ENCODE measurements around the gene SH2D3A. TPM values are rescaled to one million over a fixed set of nuclear protein-coding genes. Genes with fewer than 3 reads are reported as not detected.

SH2D3A gene
- total RNA-seq, 1 donor from 2014 or later: 26.0 TPM

- DNase-seq (no peak), ATAC-seq (no peak)
- Histone ChIP-seq H3K4me1 (no peaks in the 10 kb centered on the region), H3K27ac (no peak overlapping the region), H3K9me3 (no peaks in the 10 kb centered on the region), H3K36me3 (no peaks in the 10 kb centered on the region), H3K27me3 (no peaks in the 10 kb centered on the region), H3K4me3 (no peak overlapping the region)
- no peak for TF ChIP-seq CTCF (IDR thresholded peaks at IDR 0.05)
- intact Hi-C loops (cut with DNase I): no loop called here
Observed at GRCh38 chr19:6809262-6809661, 42.0 kb upstream of the SH2D3A start.

GRCh38 chr19:6808494-6808893, 41.3 kb upstream of the SH2D3A start:
- ATAC-seq (no peak), DNase-seq (no peak)
- no peak overlapping the region for H3K27ac ChIP-seq
- H3K4me1 ChIP-seq: no peaks in the 10 kb centered on the region
- H3K9me3 ChIP-seq: no peaks in the 10 kb centered on the region
- no peaks in the 10 kb centered on the region for H3K36me3 ChIP-seq
- H3K4me3 ChIP-seq: no peak overlapping the region
- TF ChIP-seq CTCF (IDR thresholded peaks at IDR 0.05): no peak
- no peaks in the 10 kb centered on the region for H3K27me3 ChIP-seq
- intact Hi-C loops (cut with DNase I): no loop called here

GRCh38 chr19:6807291-6807690, 40.1 kb upstream of the SH2D3A start:
- no peak for DNase-seq
- intact Hi-C loops (cut with DNase I): no loop called here

GRCh38 chr19:6806488-6806887, 39.3 kb upstream of the SH2D3A start:
- peaks cover under 1% of the 10 kb centered on the region for H3K4me1 ChIP-seq
- H3K27me3 ChIP-seq: no peaks in the 10 kb centered on the region
- DNase-seq: no peak
- no peaks in the 10 kb centered on the region for H3K36me3 ChIP-seq
- intact Hi-C loops (cut with DNase I): no loop called here
- no peak for ATAC-seq
- no peaks in the 10 kb centered on the region for H3K9me3 ChIP-seq
- H3K27ac ChIP-seq: no peak overlapping the region
- no peak for TF ChIP-seq CTCF (IDR thresholded peaks at IDR 0.05)
- no peak overlapping the region for H3K4me3 ChIP-seq

More at GRCh38 chr19:6807291-6807690, 40.1 kb upstream of the SH2D3A start:
- Histone ChIP-seq H3K36me3 (no peaks in the 10 kb centered on the region), H3K27me3 (no peaks in the 10 kb centered on the region), H3K27ac (no peak overlapping the region), H3K4me3 (no peak overlapping the region), H3K4me1 (no peaks in the 10 kb centered on the region), H3K9me3 (no peaks in the 10 kb centered on the region)
- no peak for ATAC-seq
- no peak for TF ChIP-seq CTCF (IDR thresholded peaks at IDR 0.05)

GRCh38 chr19:6803036-6803404, 35.8 kb upstream of the SH2D3A start:
- intact Hi-C loops (cut with DNase I): no loop called here
- no peaks in the 10 kb centered on the region for H3K27me3 ChIP-seq
- H3K4me1 ChIP-seq: peaks cover 13% of the 10 kb centered on the region
- no peaks in the 10 kb centered on the region for H3K36me3 ChIP-seq
- TF ChIP-seq CTCF (IDR thresholded peaks at IDR 0.05): no peak
- peak overlapping the region; percentile 63 for H3K27ac ChIP-seq
- H3K4me3 ChIP-seq: no peak overlapping the region
- no peaks in the 10 kb centered on the region for H3K9me3 ChIP-seq
- peak; percentile 40 for ATAC-seq
- DNase-seq: no peak

- intact Hi-C loops (cut with DNase I): no loop called here
- Histone ChIP-seq H3K36me3 (no peaks in the 10 kb centered on the region), H3K9me3 (no peaks in the 10 kb centered on the region), H3K4me3 (peak overlapping the region; percentile 40), H3K27me3 (no peaks in the 10 kb centered on the region), H3K4me1 (peaks cover 13% of the 10 kb centered on the region), H3K27ac (peak overlapping the region; percentile 63)
- TF ChIP-seq CTCF (IDR thresholded peaks at IDR 0.05): no peak
- ATAC-seq (peak; percentile 89), DNase-seq (peak; percentile 74)
Observed at GRCh38 chr19:6802336-6803035, 35.3 kb upstream of the SH2D3A start.

Data from upper lobe of right lung (tissue), 1 donor.